OCI-LY1 (cell line): ENCODE results near the gene SPRY1.

Source experiments
- H2AFZ ChIP-seq: fragments of 200-600 bp; sonication (generic), shearing (Covaris generic); 2 replicates; pipeline ENCODE4 v1.6.0; 2014; ENCODE audit warnings: antibody characterized with exemption, mild to moderate bottlenecking, low read length
- H3F3A ChIP-seq: fragments of 200-600 bp; sonication (generic), shearing (Covaris generic); 2 replicates; pipeline ENCODE4 v1.6.0; 2014; ENCODE audit warnings: mild to moderate bottlenecking, antibody characterized with exemption, low read length, moderate library complexity; ENCODE audit not compliant: insufficient read depth
- H3K27ac ChIP-seq: fragments of 200-600 bp; sonication (generic); 2 replicates; pipeline ENCODE4 v1.5.1; 2014; ENCODE audit warnings: low read length, mixed run types, mild to moderate bottlenecking, low read depth; ENCODE audit not compliant: poor library complexity, severe bottlenecking
- H3K27me3 ChIP-seq: fragments of 200-600 bp; sonication (generic); 2 replicates; pipeline ENCODE4 v1.6.0; 2014; ENCODE audit warnings: antibody characterized with exemption, mild to moderate bottlenecking, low read length, moderate library complexity; ENCODE audit not compliant: insufficient read depth
- H3K36me3 ChIP-seq: fragments of 200-600 bp; sonication (generic); 2 replicates; pipeline ENCODE4 v1.6.1; 2014; ENCODE audit warnings: mild to moderate bottlenecking, antibody characterized with exemption, low read length, moderate library complexity, mixed read lengths; ENCODE audit not compliant: insufficient read depth
- H3K4me1 ChIP-seq: fragments of 200-600 bp; sonication (generic); 2 replicates; pipeline ENCODE4 v1.5.1; 2014; ENCODE audit warnings: mild to moderate bottlenecking, low read length, moderate library complexity; ENCODE audit not compliant: insufficient read depth, severe bottlenecking
- H3K4me2 ChIP-seq: fragments of 200-600 bp; sonication (generic), shearing (Covaris generic); 2 replicates; pipeline ENCODE4 v1.6.1; 2014; ENCODE audit warnings: low read length
- H3K4me3 ChIP-seq: fragments of 200-600 bp; sonication (generic); 2 replicates; pipeline ENCODE4 v1.5.1; 2014; ENCODE audit warnings: low read length, low read depth, mild to moderate bottlenecking, mixed read lengths; ENCODE audit not compliant: poor library complexity, severe bottlenecking
- H3K79me2 ChIP-seq: fragments of 200-600 bp; shearing (Covaris generic); 2 replicates; pipeline ENCODE4 v1.6.1; 2016; ENCODE audit warnings: mixed run types, low read length, mixed read lengths; ENCODE audit not compliant: insufficient read depth
- H3K9ac ChIP-seq: fragments of 200-600 bp; sonication (generic), shearing (Covaris generic); 2 replicates; pipeline ENCODE4 v1.6.1; 2014; ENCODE audit warnings: mild to moderate bottlenecking, low read length, mixed read lengths
- H3K9me2 ChIP-seq: fragments of 200-600 bp; sonication (generic), shearing (Covaris generic); 2 replicates; pipeline ENCODE4 v1.6.1; 2014; ENCODE audit warnings: low read depth, mild to moderate bottlenecking, low read length, mixed read lengths
- H3K9me3 ChIP-seq: fragments of 200-600 bp; shearing (Covaris generic); 2 replicates; pipeline ENCODE4 v1.6.1; 2014; ENCODE audit warnings: low read length, mixed read lengths
- H4K20me1 ChIP-seq: fragments of 200-600 bp; sonication (generic), shearing (Covaris generic); 2 replicates; pipeline ENCODE4 v1.6.0; 2016; ENCODE audit warnings: mild to moderate bottlenecking, low read length; ENCODE audit not compliant: insufficient read depth
- CTCF ChIP-seq: fragments of 200-600 bp; sonication (generic), shearing (Covaris generic); IDR thresholded peaks from 2 replicates; pipeline ENCODE4 v1.5.1; 2017; ENCODE audit warnings: mild to moderate bottlenecking, antibody characterized with exemption, low read length, moderate library complexity, mixed read lengths
- EZH2 ChIP-seq: fragments of 200-600 bp; sonication (generic), shearing (Covaris generic); IDR thresholded peaks from 2 replicates; pipeline ENCODE4 v1.8.0; 2017; ENCODE audit warnings: borderline replicate concordance, mixed run types, mild to moderate bottlenecking, antibody characterized with exemption, low read length, moderate library complexity, mixed read lengths

The SPRY1 gene

GRCh38 chr4:123398853-123399626 is 2.4 kb downstream of the SPRY1 start:
- Histone ChIP-seq H4K20me1 (no peaks in the 10 kb centered on the region), H3K27me3 (no peaks in the 10 kb centered on the region), H3K9me2 (no peaks in the 10 kb centered on the region), H3K4me2 (peak overlapping the region; percentile 88), H2AFZ (no peak overlapping the region), H3K36me3 (peaks cover 42% of the 10 kb centered on the region), H3F3A (no peaks in the 10 kb centered on the region), H3K9ac (peak overlapping the region; percentile 77), H3K27ac (peak overlapping the region; percentile 87), H3K4me3 (peak overlapping the region; percentile 75), H3K9me3 (0 out of 2 replicates have a peak, but pooled peaks cover 3% of the 10 kb centered on the region), H3K4me1 (peaks cover 42% of the 10 kb centered on the region), H3K79me2 (peaks cover 46% of the 10 kb centered on the region)
- no peak for TF ChIP-seq EZH2
- peak; percentile 61 for TF ChIP-seq CTCF

- peaks cover 47% of the 10 kb centered on the region for H3K79me2 ChIP-seq
- 0 out of 2 replicates have a peak, but pooled peaks cover 3% of the 10 kb centered on the region for H3K9me3 ChIP-seq
- H3K4me2 ChIP-seq = peak overlapping the region; percentile 88
- peaks cover 45% of the 10 kb centered on the region for H3K4me1 ChIP-seq
- H3K27me3 ChIP-seq = no peaks in the 10 kb centered on the region
- no peak overlapping the region for H2AFZ ChIP-seq
- H3K36me3 ChIP-seq = peaks cover 49% of the 10 kb centered on the region
- H3K4me3 ChIP-seq = peak overlapping the region; percentile 75
- H3K9me2 ChIP-seq = no peaks in the 10 kb centered on the region
- H4K20me1 ChIP-seq = no peaks in the 10 kb centered on the region
- H3K27ac ChIP-seq = peak overlapping the region; percentile 87
- H3F3A ChIP-seq = no peaks in the 10 kb centered on the region
- no peak for TF ChIP-seq EZH2
- no peak; the same call in 1 of the 2 replicates for TF ChIP-seq CTCF
- peak overlapping the region; percentile 77 for H3K9ac ChIP-seq
These were observed 3.2 kb downstream of the SPRY1 start for GRCh38 chr4:123399627-123400358.

- peak overlapping the region; percentile 88; the same call in 1 of the 2 replicates for H3K4me2 ChIP-seq
- H3K9ac ChIP-seq = no peak overlapping the region
- no peaks in the 10 kb centered on the region for H4K20me1 ChIP-seq
These were observed 4.9 kb downstream of the SPRY1 start for GRCh38 chr4:123401271-123402120.

More at GRCh38 chr4:123401271-123402120, 4.9 kb downstream of the SPRY1 start:
- no peak overlapping the region for H2AFZ ChIP-seq
- no peaks in the 10 kb centered on the region for H3F3A ChIP-seq
- 0 out of 2 replicates have a peak, but pooled peaks cover 3% of the 10 kb centered on the region for H3K9me3 ChIP-seq
- no peaks in the 10 kb centered on the region for H3K27me3 ChIP-seq
- peaks cover 57% of the 10 kb centered on the region for H3K79me2 ChIP-seq
- H3K36me3 ChIP-seq = peaks cover 58% of the 10 kb centered on the region
- H3K27ac ChIP-seq = no peak overlapping the region
- H3K9me2 ChIP-seq = no peaks in the 10 kb centered on the region
- H3K4me1 ChIP-seq = peaks cover 54% of the 10 kb centered on the region
- peak overlapping the region; percentile 75 for H3K4me3 ChIP-seq
- TF ChIP-seq CTCF = no peak
- TF ChIP-seq EZH2 = no peak
